Gastrocnemius medialis (tissue), 4 donors: ENCODE measurements around the gene TWSG1.
"Not testable (repeated sequence)": the region's sequence is repeated elsewhere in the genome, so short reads cannot be mapped to it uniquely, and the experiment has no call there.

Experiments
- POLR2A ChIP-seq, 2 donors: fragments of 450-650 bp; IDR thresholded peaks; one replicate each; pipeline ENCODE4 v1.6.1; 2017; ENCODE audit warnings: antibody characterized with exemption in 2 of 2, mild to moderate bottlenecking in 2 of 2, moderate library complexity in 2 of 2
- TF ChIP-seq, protein P1 (sequence below), 5 experiments: fragments of 450-650 bp in 3 of 5; fragments of 200-600 bp in 2 of 5; sonication (generic) in 2 of 5; IDR thresholded peaks in 4 of 5; conservative IDR thresholded peaks in 1 of 5; 1 replicate in 4 of 5; 2 replicates in 1 of 5; pipeline ENCODE4 v1.5.1; 2016 to 2019; ENCODE audit warnings: antibody characterized with exemption in 5 of 5, mild to moderate bottlenecking in 3 of 5, moderate library complexity in 3 of 5

- TF ChIP-seq, protein P1, sequence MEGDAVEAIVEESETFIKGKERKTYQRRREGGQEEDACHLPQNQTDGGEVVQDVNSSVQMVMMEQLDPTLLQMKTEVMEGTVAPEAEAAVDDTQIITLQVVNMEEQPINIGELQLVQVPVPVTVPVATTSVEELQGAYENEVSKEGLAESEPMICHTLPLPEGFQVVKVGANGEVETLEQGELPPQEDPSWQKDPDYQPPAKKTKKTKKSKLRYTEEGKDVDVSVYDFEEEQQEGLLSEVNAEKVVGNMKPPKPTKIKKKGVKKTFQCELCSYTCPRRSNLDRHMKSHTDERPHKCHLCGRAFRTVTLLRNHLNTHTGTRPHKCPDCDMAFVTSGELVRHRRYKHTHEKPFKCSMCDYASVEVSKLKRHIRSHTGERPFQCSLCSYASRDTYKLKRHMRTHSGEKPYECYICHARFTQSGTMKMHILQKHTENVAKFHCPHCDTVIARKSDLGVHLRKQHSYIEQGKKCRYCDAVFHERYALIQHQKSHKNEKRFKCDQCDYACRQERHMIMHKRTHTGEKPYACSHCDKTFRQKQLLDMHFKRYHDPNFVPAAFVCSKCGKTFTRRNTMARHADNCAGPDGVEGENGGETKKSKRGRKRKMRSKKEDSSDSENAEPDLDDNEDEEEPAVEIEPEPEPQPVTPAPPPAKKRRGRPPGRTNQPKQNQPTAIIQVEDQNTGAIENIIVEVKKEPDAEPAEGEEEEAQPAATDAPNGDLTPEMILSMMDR (IDR thresholded peaks at IDR 0.05 in 4 of 5, conservative IDR thresholded peaks at IDR 0.05 in 1 of 5) = not testable (repeated sequence)
- not testable (repeated sequence) for TF ChIP-seq POLR2A (IDR thresholded peaks at IDR 0.05)
Measured at GRCh38 chr18:9402358-9403007, 67.9 kb downstream of the TWSG1 start.
